H9 (cell line): ENCODE data around the gene DACT2. TPM values are rescaled to one million over a fixed set of nuclear protein-coding genes. Genes with fewer than 3 reads are reported as not detected.

Experiments
- DNase-seq: peaks from one replicate; pipeline ENCODE4 v3.0.0-alpha.2; 2017
- H2AFZ ChIP-seq: one replicate; pipeline ENCODE4 v1.6.1; 2013; ENCODE audit warnings: mild to moderate bottlenecking, low read length, control low read depth, moderate library complexity
- H2AK5ac ChIP-seq: 2 replicates; pipeline ENCODE4 v1.6.1; 2013; ENCODE audit warnings: low read length, control low read depth, mixed read lengths; ENCODE audit not compliant: insufficient read length
- H2BK120ac ChIP-seq: one replicate; pipeline ENCODE4 v1.6.1; 2013; ENCODE audit warnings: low read depth, mild to moderate bottlenecking, low read length, control low read depth, inconsistent platforms; ENCODE audit not compliant: poor library complexity, severe bottlenecking
- H2BK12ac ChIP-seq: 2 replicates; pipeline ENCODE4 v1.6.1; 2013; ENCODE audit warnings: low read length, control low read depth, mixed read lengths, low read depth; ENCODE audit not compliant: insufficient read length
- H2BK15ac ChIP-seq: 2 replicates; pipeline ENCODE4 v1.6.1; 2013; ENCODE audit warnings: low read depth, low read length, control low read depth
- H2BK20ac ChIP-seq: one replicate; pipeline ENCODE4 v1.6.1; 2013; ENCODE audit warnings: low read depth, mild to moderate bottlenecking, low read length, control low read depth, inconsistent platforms; ENCODE audit not compliant: poor library complexity, severe bottlenecking
- H2BK5ac ChIP-seq: 2 replicates; pipeline ENCODE4 v1.6.1; 2013; ENCODE audit warnings: low read length, control low read depth, mixed read lengths; ENCODE audit not compliant: insufficient read length
- H3K14ac ChIP-seq: 2 replicates; pipeline ENCODE4 v1.6.1; 2013; ENCODE audit warnings: low read length, control low read depth; ENCODE audit not compliant: insufficient read depth
- H3K18ac ChIP-seq: 2 replicates; pipeline ENCODE4 v1.6.1; 2013; ENCODE audit warnings: low read depth, mild to moderate bottlenecking, mixed read lengths, low read length, control low read depth; ENCODE audit not compliant: insufficient read length
- H3K23ac ChIP-seq: 2 replicates; pipeline ENCODE4 v1.6.1; 2013; ENCODE audit warnings: low read length, control low read depth, mixed read lengths, low read depth; ENCODE audit not compliant: insufficient read length
- H3K23me2 ChIP-seq: 2 replicates; pipeline ENCODE4 v1.6.1; 2013; ENCODE audit warnings: low read depth, mild to moderate bottlenecking, mixed read lengths, low read length, control low read depth; ENCODE audit not compliant: insufficient read length, poor library complexity, severe bottlenecking
- H3K27ac ChIP-seq: 2 replicates; pipeline ENCODE4 v1.5.1; 2013; ENCODE audit warnings: low read length, control low read depth, mixed read lengths, low read depth; ENCODE audit not compliant: insufficient read length
- H3K27me3 ChIP-seq: 2 replicates; pipeline ENCODE4 v1.6.1; 2013; ENCODE audit warnings: low read length, control low read depth, inconsistent platforms; ENCODE audit not compliant: insufficient read depth
- H3K4ac ChIP-seq: 2 replicates; pipeline ENCODE4 v1.6.1; 2013; ENCODE audit warnings: low read depth, mild to moderate bottlenecking, control low read depth, inconsistent platforms, low read length, moderate library complexity
- H3K4me1 ChIP-seq: 2 replicates; pipeline ENCODE4 v1.6.1; 2013; ENCODE audit warnings: low read length, control low read depth, inconsistent platforms; ENCODE audit not compliant: insufficient read depth
- H3K4me2 ChIP-seq: 2 replicates; pipeline ENCODE4 v1.6.1; 2013; ENCODE audit warnings: low read length, control low read depth, mixed read lengths; ENCODE audit not compliant: insufficient read length, insufficient read depth
- H3K56ac ChIP-seq: 2 replicates; pipeline ENCODE4 v1.6.1; 2013; ENCODE audit warnings: low read depth, mild to moderate bottlenecking, mixed read lengths, low read length, control low read depth; ENCODE audit not compliant: insufficient read length
- H3K79me1 ChIP-seq: 2 replicates; pipeline ENCODE4 v1.6.1; 2013; ENCODE audit warnings: low read depth, mild to moderate bottlenecking, moderate library complexity, low read length, control low read depth, inconsistent platforms; ENCODE audit not compliant: insufficient read depth, poor library complexity, severe bottlenecking
- H3K79me2 ChIP-seq: 2 replicates; pipeline ENCODE4 v1.6.1; 2013; ENCODE audit warnings: low read length, control low read depth, inconsistent platforms; ENCODE audit not compliant: insufficient read depth
- H3K9ac ChIP-seq: 2 replicates; pipeline ENCODE4 v1.6.1; 2013; ENCODE audit warnings: low read length, control low read depth, mixed read lengths; ENCODE audit not compliant: insufficient read length; ENCODE audit errors: extremely low read depth
- H3K9me3 ChIP-seq: one replicate; pipeline ENCODE4 v1.6.1; 2013; ENCODE audit warnings: low read depth, low read length, inconsistent platforms; ENCODE audit not compliant: control insufficient read depth
- H3T11ph ChIP-seq: one replicate; pipeline ENCODE4 v1.6.1; 2013; ENCODE audit warnings: mild to moderate bottlenecking, low read length, control low read depth, inconsistent platforms
- H4K20me1 ChIP-seq: one replicate; pipeline ENCODE4 v1.6.1; 2013; ENCODE audit not compliant: control insufficient read depth, insufficient read length, insufficient read depth
- H4K5ac ChIP-seq: 2 replicates; pipeline ENCODE4 v1.6.1; 2013; ENCODE audit warnings: low read depth, mild to moderate bottlenecking, mixed read lengths, low read length, control low read depth; ENCODE audit not compliant: insufficient read length
- H4K8ac ChIP-seq: replicated peaks from 2 replicates; pipeline ENCODE4 v1.6.1; 2013; ENCODE audit warnings: low read length, control low read depth, mixed read lengths, low read depth; ENCODE audit not compliant: insufficient read length
- H4K91ac ChIP-seq: 2 replicates; pipeline ENCODE4 v1.6.1; 2013; ENCODE audit warnings: low read depth, mild to moderate bottlenecking, moderate library complexity, mixed read lengths, low read length, control low read depth; ENCODE audit not compliant: insufficient read length
- H3K27ac Mint-ChIP-seq, 3 experiments: 2 replicates in 2 of 3; 3 replicates in 1 of 3; pipeline ENCODE4 v1.8.0; 2020 to 2021; ENCODE audit warnings: mixed read lengths in 3 of 3, mild to moderate bottlenecking in 1 of 3, moderate library complexity in 1 of 3
- H3K27me3 Mint-ChIP-seq: 2 replicates; pipeline ENCODE4 v1.8.0; 2021; ENCODE audit warnings: low read depth, mild to moderate bottlenecking, moderate library complexity, mixed read lengths
- H3K36me3 Mint-ChIP-seq, 3 experiments: 2 replicates in 2 of 3; 3 replicates in 1 of 3; pipeline ENCODE4 v1.8.0; 2020 to 2021; ENCODE audit warnings: low read depth in 3 of 3, mixed read lengths in 3 of 3; ENCODE audit not compliant: insufficient read depth in 1 of 3
- H3K4me1 Mint-ChIP-seq, 2 experiments: 2 replicates each; pipeline ENCODE4 v1.8.0; 2020; ENCODE audit warnings: mixed read lengths in 2 of 2
- H3K4me3 Mint-ChIP-seq, 2 experiments: 2 replicates in 1 of 2; 3 replicates in 1 of 2; pipeline ENCODE4 v1.8.0; 2020 to 2021; ENCODE audit warnings: mild to moderate bottlenecking in 2 of 2, mixed read lengths in 2 of 2, moderate library complexity in 1 of 2
- H3K9me3 Mint-ChIP-seq, 2 experiments: 2 replicates in 1 of 2; 3 replicates in 1 of 2; pipeline ENCODE4 v1.8.0; 2020; ENCODE audit warnings: mild to moderate bottlenecking in 2 of 2, mixed read lengths in 2 of 2, moderate library complexity in 1 of 2
- WGBS: extraction: QIAGEN DNeasy Blood & Tissue Kit; methylation state at CpG from one replicate; pipeline ENCODE4 v1.1.7; 2013; ENCODE audit warnings: missing lambda C conversion rate, low lambda C conversion rate, mixed read lengths; ENCODE audit not compliant: insufficient read length; ENCODE audit errors: extremely low coverage; 5-methylcytosine and 5-hydroxymethylcytosine counted together
- total RNA-seq: library from RNA; stranded (reverse); gene quantifications from 2 replicates; pipeline ENCODE4 v1.2.1, GENCODE V29; 2021
- TF ChIP-seq, protein P1 (sequence below): fragments of 200-600 bp; sonication (generic); conservative IDR thresholded peaks from 3 replicates; pipeline ENCODE4 v1.8.0; 2021; ENCODE audit warnings: antibody characterized with exemption, mild to moderate bottlenecking

DACT2 gene
- total RNA-seq, 1 experiment from 2014 or later = 1.8 TPM

DNA sequence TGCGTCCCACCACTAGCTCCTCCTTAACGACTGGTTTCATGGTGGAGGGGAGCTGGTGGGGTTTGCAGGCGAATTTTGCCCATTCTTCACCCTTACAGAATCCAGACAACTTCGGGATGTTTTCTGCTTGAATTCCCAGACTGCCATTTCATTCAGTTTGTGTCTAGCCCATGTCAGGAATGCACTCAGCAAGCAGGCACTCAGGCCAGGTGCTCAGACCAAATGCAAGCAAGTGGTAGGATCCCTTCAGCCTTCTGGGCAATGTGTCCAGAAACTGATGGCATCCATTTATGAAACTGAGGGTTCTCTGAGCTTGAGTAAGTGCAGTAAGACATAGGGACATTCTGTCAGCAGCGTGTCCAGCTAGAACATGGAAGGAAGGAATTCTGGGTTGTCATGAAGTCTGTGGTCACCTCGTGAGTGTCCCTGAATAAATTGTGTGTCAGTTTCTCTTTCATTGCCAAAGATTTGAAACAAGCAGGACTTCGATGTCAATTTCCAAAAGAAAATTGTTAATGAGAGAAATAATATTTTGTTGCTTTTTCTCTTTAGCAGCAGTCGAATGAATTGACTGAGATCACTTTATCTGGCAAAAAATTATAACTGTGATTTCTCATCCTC is 21.8 kb upstream of the DACT2 start:
- WGBS = no CpG with 5 or more reads among the region's 8 CpGs
- Histone ChIP-seq H3K79me1 (no peaks in the 10 kb centered on the region), H2BK12ac (no peak overlapping the region), H3K4ac (no peak overlapping the region), H2AK5ac (no peak overlapping the region), H4K8ac (no peak overlapping the region), H3K27ac (no peak overlapping the region), H4K91ac (no peak overlapping the region), H3K56ac (no peak overlapping the region), H3K4me2 (no peak overlapping the region), H2BK5ac (no peak overlapping the region), H3K9me3 (no peaks in the 10 kb centered on the region), H3K23me2 (no peaks in the 10 kb centered on the region), H3K9ac (no peak overlapping the region), H3K27me3 (no peaks in the 10 kb centered on the region), H3K23ac (no peak overlapping the region), H2AFZ (no peak overlapping the region), H2BK20ac (no peak overlapping the region), H3T11ph (no peak overlapping the region), H3K4me1 (no peaks in the 10 kb centered on the region), H4K20me1 (no peaks in the 10 kb centered on the region), H3K18ac (no peak overlapping the region), H2BK15ac (no peak overlapping the region), H3K79me2 (no peaks in the 10 kb centered on the region), H3K14ac (no peak overlapping the region; the same call in 1 of the 2 replicates), H4K5ac (no peak overlapping the region), H2BK120ac (no peak overlapping the region)
- TF ChIP-seq, protein P1, sequence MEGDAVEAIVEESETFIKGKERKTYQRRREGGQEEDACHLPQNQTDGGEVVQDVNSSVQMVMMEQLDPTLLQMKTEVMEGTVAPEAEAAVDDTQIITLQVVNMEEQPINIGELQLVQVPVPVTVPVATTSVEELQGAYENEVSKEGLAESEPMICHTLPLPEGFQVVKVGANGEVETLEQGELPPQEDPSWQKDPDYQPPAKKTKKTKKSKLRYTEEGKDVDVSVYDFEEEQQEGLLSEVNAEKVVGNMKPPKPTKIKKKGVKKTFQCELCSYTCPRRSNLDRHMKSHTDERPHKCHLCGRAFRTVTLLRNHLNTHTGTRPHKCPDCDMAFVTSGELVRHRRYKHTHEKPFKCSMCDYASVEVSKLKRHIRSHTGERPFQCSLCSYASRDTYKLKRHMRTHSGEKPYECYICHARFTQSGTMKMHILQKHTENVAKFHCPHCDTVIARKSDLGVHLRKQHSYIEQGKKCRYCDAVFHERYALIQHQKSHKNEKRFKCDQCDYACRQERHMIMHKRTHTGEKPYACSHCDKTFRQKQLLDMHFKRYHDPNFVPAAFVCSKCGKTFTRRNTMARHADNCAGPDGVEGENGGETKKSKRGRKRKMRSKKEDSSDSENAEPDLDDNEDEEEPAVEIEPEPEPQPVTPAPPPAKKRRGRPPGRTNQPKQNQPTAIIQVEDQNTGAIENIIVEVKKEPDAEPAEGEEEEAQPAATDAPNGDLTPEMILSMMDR = no peak
- Mint-ChIP-seq H3K27me3 (peaks cover 6% of the 10 kb centered on the region), H3K36me3 (no peaks in the 10 kb centered on the region), H3K9me3 (no peaks in the 10 kb centered on the region), H3K4me1 (peaks cover 9 to 11% of the 10 kb centered on the region in 2 experiments), H3K27ac (no peak overlapping the region), H3K4me3 (no peak overlapping the region)
- DNase-seq = no peak
